GM19043 (cell line): ENCODE measurements around the gene POP7.
"Not testable (repeated sequence)": the region's sequence is repeated elsewhere in the genome, so short reads cannot be mapped to it uniquely, and the experiment has no call there.

Experiments used
- ATAC-seq: cut with Tn5 transposase; IDR thresholded peaks from one replicate; pipeline ENCODE4 v1.9.1; 2021; ENCODE audit warnings: low read depth; ENCODE audit not compliant: unreplicated experiment

Gene POP7

GRCh38 chr7:100705753-100706671, at the start of gene POP7:
Gene POP7, plus strand, starts transcription at chr7:100706121. Its CDS starts 710 bp downstream, at chr7:100706831.
- ATAC-seq: peak; percentile 90

GRCh38 chr7:100662194-100662776, 43.6 kb upstream of the POP7 start:
- ATAC-seq: not testable (repeated sequence)

GRCh38 chr7:100665168-100665726, 40.7 kb upstream of the POP7 start:
- no peak for ATAC-seq

GRCh38 chr7:100667331-100668068, 38.4 kb upstream of the POP7 start:
- ATAC-seq: no peak

DNA sequence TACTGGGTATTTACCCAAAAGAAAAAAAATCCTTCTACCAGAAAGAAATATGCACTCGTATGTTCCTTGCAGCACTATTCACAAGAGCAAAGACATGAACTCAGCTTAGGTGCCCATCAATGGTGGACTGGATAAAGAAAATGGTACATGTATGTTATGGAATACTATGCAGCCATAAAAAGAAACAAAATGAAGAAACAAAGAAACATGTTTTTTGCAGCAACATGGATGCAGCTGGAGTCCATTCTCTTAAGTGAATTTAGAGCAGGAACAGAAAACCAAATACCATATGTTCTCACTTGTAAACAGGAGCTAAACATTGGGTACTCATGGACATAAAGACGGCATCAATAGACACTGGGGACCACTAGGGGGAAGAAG, 37.9 kb upstream of the POP7 start:
- no peak for ATAC-seq

GRCh38 chr7:100669106-100669505, 36.8 kb upstream of the POP7 start:
- not testable (repeated sequence) for ATAC-seq

GRCh38 chr7:100670074-100670473, 35.8 kb upstream of the POP7 start:
- no peak for ATAC-seq

- no peak for ATAC-seq
These were observed 34.3 kb upstream of the POP7 start for GRCh38 chr7:100671353-100672327.

- ATAC-seq: peak; percentile 59
These were observed 32.5 kb upstream of the POP7 start, which contains the start of gene GNB2 for GRCh38 chr7:100673302-100673941. Gene GNB2, plus strand, starts transcription at chr7:100673740. Its CDS starts 2,526 bp downstream, at chr7:100676266.

GRCh38 chr7:100673942-100674410, 31.9 kb upstream of the POP7 start:
- ATAC-seq: no peak

DNA sequence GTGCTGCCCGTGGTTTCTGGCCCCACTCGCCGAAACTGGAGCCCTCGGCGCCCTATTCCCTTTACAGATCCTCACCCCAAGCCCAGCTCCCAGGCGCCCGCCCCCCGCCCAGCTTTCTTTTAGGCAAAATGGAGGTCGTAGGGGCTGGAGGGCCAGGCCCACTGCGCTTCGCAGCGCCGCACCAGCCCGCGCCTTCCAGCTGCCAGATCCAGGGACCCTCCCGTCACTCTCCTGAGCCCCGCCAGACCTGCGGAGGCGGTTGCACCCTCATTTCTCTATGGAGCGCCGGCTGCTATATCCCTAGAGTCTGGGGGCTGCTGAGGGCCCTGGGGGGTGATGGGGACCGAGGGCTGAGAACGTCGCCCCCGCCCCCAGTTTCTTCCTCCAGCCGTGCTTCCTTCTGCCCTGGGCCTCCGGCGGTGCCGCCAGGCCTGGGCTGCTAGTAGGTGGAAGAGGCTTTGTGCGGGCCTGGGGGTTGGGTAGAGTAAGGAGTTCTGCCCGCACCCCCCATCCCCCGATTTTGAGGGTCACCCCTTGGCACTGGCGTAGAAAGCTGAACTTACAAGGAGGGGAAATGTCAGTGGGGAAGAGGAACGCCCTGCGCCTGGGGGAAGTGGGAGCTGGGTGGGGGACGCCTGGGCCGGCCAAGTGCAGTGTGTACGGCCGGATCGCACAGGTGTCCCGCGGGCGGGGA, 31.4 kb upstream of the POP7 start:
- ATAC-seq: no peak

DNA sequence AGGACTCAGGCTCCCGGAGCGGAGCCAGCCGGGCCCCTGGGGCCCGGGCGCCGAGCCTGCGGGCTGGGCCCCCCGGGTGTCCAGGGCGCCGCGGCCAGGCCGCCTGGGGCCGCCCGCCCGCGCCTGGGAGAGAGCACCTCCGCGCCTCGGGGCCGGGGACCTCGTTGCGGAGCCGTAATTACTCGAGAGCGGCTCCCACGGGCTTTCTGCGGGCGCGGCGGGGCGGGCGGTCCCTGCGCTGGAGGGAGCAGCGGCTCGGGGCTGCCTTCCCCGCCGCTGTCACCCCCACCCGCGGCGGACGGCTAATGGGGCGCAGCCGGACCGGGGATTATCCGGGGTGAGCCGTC, 30.8 kb upstream of the POP7 start:
- no peak for ATAC-seq

- peak; percentile 36 for ATAC-seq
These were observed 30.2 kb upstream of the POP7 start for GRCh38 chr7:100675581-100676350.

DNA sequence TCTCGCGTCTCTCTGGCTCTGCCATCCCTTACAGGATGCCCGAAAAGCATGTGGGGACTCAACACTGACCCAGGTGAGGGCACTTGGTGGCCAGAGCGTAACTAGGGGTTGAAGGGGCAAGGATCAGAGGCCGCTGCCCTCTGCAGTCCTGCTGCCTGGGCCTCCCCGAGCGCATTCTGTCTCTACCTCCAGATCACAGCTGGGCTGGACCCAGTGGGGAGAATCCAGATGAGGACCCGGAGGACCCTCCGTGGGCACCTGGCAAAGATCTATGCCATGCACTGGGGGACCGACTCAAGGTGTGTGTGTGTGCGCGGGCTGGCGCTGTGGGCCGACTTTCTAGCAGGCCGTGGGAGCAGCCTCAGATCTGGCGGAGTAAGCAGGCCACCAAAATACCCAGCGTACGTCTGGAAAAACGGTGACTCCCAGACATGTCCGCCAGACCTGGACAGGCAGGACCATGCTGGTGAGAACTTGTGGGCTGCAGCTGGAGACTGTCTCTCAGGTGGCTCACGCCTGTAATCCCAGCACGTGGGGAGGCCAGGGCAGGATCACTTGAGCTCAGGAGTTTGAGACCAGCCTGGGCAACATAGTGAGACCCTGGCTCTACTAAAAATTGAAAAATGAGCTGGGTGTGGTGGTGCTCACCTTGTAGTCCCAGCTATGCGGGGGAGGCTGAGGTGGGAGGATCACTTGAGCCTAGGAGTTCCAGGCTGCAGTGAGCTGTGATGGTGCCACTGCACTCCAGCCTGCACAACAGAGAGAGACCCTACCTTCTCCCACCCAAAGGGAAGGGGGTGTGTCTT, 29.2 kb upstream of the POP7 start:
- ATAC-seq: no peak

DNA sequence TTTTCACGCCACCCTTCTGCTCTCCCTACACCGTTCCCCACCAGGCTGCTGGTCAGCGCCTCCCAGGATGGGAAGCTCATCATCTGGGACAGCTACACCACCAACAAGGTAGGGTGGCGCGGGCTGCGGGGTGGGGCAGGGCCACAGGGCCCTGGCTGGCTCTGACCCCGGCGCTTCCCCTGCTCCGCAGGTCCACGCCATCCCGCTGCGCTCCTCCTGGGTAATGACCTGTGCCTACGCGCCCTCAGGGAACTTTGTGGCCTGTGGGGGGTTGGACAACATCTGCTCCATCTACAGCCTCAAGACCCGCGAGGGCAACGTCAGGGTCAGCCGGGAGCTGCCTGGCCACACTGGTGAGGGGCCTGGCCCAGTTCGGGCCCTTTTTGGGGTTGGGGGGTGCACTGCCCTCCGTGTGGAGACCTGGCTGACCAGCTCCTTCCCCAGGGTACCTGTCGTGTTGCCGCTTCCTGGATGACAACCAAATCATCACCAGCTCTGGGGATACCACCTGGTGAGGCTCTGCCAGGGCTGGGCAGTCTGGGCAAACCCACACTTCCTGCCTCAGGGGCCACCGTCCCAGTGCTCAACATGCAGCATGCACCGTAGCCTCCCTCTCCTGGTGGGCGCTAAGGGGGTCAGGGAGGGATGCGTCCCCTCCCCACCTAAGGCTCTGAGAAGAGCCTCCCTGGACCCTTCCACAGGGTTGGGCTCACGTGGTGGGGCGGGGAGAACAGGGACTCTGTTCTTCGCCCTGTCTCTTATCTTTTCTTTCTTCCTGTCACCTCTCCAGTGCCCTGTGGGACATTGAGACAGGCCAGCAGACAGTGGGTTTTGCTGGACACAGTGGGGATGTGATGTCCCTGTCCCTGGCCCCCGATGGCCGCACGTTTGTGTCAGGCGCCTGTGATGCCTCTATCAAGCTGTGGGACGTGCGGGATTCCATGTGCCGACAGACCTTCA, 28.3 kb upstream of the POP7 start:
- ATAC-seq: no peak
